Activated CD8-positive, alpha-beta T cell treated with anti-CD3 and anti-CD28 coated beads for 36 hours (primary cell): ENCODE measurements around the gene MATN1. TPM values are rescaled to one million over a fixed set of nuclear protein-coding genes. Genes with fewer than 3 reads are reported as not detected.

Experiments
- ATAC-seq: fragments of 200-7000 bp; cut with Tn5 transposase; one replicate; pipeline ENCODE4 v1.10.0; 2021; ENCODE audit warnings: mild to moderate bottlenecking, moderate library complexity
- CTCF ChIA-PET: fragments of 350-600 bp; sonication (Branson Sonifier 250); formaldehyde crosslinking; loops from one replicate; lab custom pipeline; 2021; ENCODE audit warnings: antibody characterized with exemption; lab: Charles Lee
- POLR2A ChIA-PET: fragments of 350-600 bp; sonication (Branson Sonifier 250); formaldehyde crosslinking; loops from one replicate; lab custom pipeline; 2021; ENCODE audit warnings: antibody characterized with exemption; lab: Charles Lee
- DNase-seq: peaks from one replicate; pipeline ENCODE4 v3.0.0-alpha.2; 2020
- H3K27ac Mint-ChIP-seq: one replicate; pipeline ENCODE4 v1.8.0; 2021; ENCODE audit warnings: mild to moderate bottlenecking, mixed read lengths
- H3K27me3 Mint-ChIP-seq: one replicate; pipeline ENCODE4 v1.8.0; 2021; ENCODE audit warnings: mixed read lengths
- H3K36me3 Mint-ChIP-seq: one replicate; pipeline ENCODE4 v1.8.0; 2021; ENCODE audit warnings: low read depth, mixed read lengths
- H3K4me1 Mint-ChIP-seq: one replicate; pipeline ENCODE4 v1.8.0; 2021; ENCODE audit warnings: low read depth, mixed read lengths
- H3K4me3 Mint-ChIP-seq: one replicate; pipeline ENCODE4 v1.8.0; 2021; ENCODE audit warnings: mild to moderate bottlenecking, moderate library complexity, mixed read lengths
- H3K9me3 Mint-ChIP-seq: one replicate; pipeline ENCODE4 v1.8.0; 2021; ENCODE audit warnings: mixed read lengths
- CTCF ChIP-seq: fragments of 200-600 bp; IDR thresholded peaks from one replicate; pipeline ENCODE4 v1.8.0; 2022; ENCODE audit warnings: antibody characterized with exemption, mild to moderate bottlenecking
- intact Hi-C: fragments of 100-400 bp; cut with micrococcal nuclease; formaldehyde crosslinking; loops from one replicate; pipeline ENCODE4 v1.10.0; 2022
- total RNA-seq, 2 experiments: library from RNA; stranded (reverse); gene quantifications; one replicate each; pipeline ENCODE4 v1.2.3, GENCODE V29; 2021

MATN1 gene
- total RNA-seq, 2 experiments from 2014 or later: 0.45 to 1.4 TPM

- POLR2A ChIA-PET: no interaction called here
- DNase-seq: no peak
- H3K4me3 Mint-ChIP-seq: no peak overlapping the region
Measured at GRCh38 chr1:30679976-30680305, 43.4 kb downstream of the MATN1 start.

GRCh38 chr1:30679201-30679975, 44.0 kb downstream of the MATN1 start:
- POLR2A ChIA-PET: no interaction called here
- H3K27ac Mint-ChIP-seq: no peak overlapping the region
- no peaks in the 10 kb centered on the region for H3K9me3 Mint-ChIP-seq
- CTCF ChIA-PET: no interaction called here
- peaks cover 26% of the 10 kb centered on the region for H3K27me3 Mint-ChIP-seq
- TF ChIP-seq CTCF: no peak
- H3K4me3 Mint-ChIP-seq: no peak overlapping the region
- no peaks in the 10 kb centered on the region for H3K36me3 Mint-ChIP-seq
- ATAC-seq (no peak), DNase-seq (no peak)
- H3K4me1 Mint-ChIP-seq: no peaks in the 10 kb centered on the region
- intact Hi-C loops: no loop called here

More at GRCh38 chr1:30679976-30680305, 43.4 kb downstream of the MATN1 start:
- Mint-ChIP-seq H3K27ac (no peak overlapping the region), H3K36me3 (no peaks in the 10 kb centered on the region), H3K4me1 (peaks cover under 1% of the 10 kb centered on the region), H3K9me3 (no peaks in the 10 kb centered on the region), H3K27me3 (peaks cover 29% of the 10 kb centered on the region)
- intact Hi-C loops: no loop called here
- no peak for TF ChIP-seq CTCF
- CTCF ChIA-PET: no interaction called here
- no peak for ATAC-seq

- H3K9me3 Mint-ChIP-seq: peaks cover 4% of the 10 kb centered on the region
Measured at GRCh38 chr1:30678209-30678608, 45.2 kb downstream of the MATN1 start.

GRCh38 chr1:30677471-30677870, 45.9 kb downstream of the MATN1 start:
- no peaks in the 10 kb centered on the region for H3K4me1 Mint-ChIP-seq
- no peak for TF ChIP-seq CTCF
- peaks cover 14% of the 10 kb centered on the region for H3K27me3 Mint-ChIP-seq
- DNase-seq (no peak), ATAC-seq (no peak)
- no peak overlapping the region for H3K27ac Mint-ChIP-seq
- CTCF ChIA-PET: interaction anchor here (1.0 to 1.2 kb wide), 2 partner anchors 124 to 297 kb away, joined by 3 read pairs; no protein-coding TSS in a partner anchor
- POLR2A ChIA-PET: interaction anchor here (0.7 kb wide), 1 partner anchor 21 kb away, joined by 3 read pairs; no protein-coding TSS in a partner anchor
- intact Hi-C loops: no loop called here
- no peak overlapping the region for H3K4me3 Mint-ChIP-seq
- H3K9me3 Mint-ChIP-seq: peaks cover 4% of the 10 kb centered on the region
- no peaks in the 10 kb centered on the region for H3K36me3 Mint-ChIP-seq

More at GRCh38 chr1:30678209-30678608, 45.2 kb downstream of the MATN1 start:
- TF ChIP-seq CTCF: no peak
- DNase-seq: no peak
- intact Hi-C loops: no loop called here
- Mint-ChIP-seq H3K4me1 (no peaks in the 10 kb centered on the region), H3K4me3 (no peak overlapping the region), H3K36me3 (no peaks in the 10 kb centered on the region), H3K27ac (no peak overlapping the region), H3K27me3 (peaks cover 19% of the 10 kb centered on the region)
- ATAC-seq: no peak
- ChIA-PET POLR2A (no interaction called here), CTCF (interaction anchor here (1.0 kb wide), 1 partner anchor 298 kb away, joined by 3 read pairs; no protein-coding TSS in a partner anchor)

GRCh38 chr1:30675761-30676160, 47.6 kb downstream of the MATN1 start:
- no peaks in the 10 kb centered on the region for H3K4me1 Mint-ChIP-seq
- peaks cover 4% of the 10 kb centered on the region for H3K9me3 Mint-ChIP-seq
- H3K27me3 Mint-ChIP-seq: peaks cover 12% of the 10 kb centered on the region
- no peak overlapping the region for H3K4me3 Mint-ChIP-seq
- H3K36me3 Mint-ChIP-seq: no peaks in the 10 kb centered on the region
- H3K27ac Mint-ChIP-seq: no peak overlapping the region
- DNase-seq (no peak), ATAC-seq (no peak)
- no peak for TF ChIP-seq CTCF
- CTCF ChIA-PET: interaction anchor here (0.9 kb wide), 1 partner anchor 39 kb away, joined by 3 read pairs; no protein-coding TSS in a partner anchor
- POLR2A ChIA-PET: no interaction called here
- intact Hi-C loops: no loop called here
